ENCODE measurements around the gene POLR2E. TPM values are rescaled to one million over a fixed set of nuclear protein-coding genes. Genes with fewer than 3 reads are reported as not detected.

POLR2E gene
- total and polyA plus RNA-seq, 2 of the 13 experiments (the other 11 are each of a cell fraction or from before 2014, with no cell fraction given): 140 to 272 TPM

DNA sequence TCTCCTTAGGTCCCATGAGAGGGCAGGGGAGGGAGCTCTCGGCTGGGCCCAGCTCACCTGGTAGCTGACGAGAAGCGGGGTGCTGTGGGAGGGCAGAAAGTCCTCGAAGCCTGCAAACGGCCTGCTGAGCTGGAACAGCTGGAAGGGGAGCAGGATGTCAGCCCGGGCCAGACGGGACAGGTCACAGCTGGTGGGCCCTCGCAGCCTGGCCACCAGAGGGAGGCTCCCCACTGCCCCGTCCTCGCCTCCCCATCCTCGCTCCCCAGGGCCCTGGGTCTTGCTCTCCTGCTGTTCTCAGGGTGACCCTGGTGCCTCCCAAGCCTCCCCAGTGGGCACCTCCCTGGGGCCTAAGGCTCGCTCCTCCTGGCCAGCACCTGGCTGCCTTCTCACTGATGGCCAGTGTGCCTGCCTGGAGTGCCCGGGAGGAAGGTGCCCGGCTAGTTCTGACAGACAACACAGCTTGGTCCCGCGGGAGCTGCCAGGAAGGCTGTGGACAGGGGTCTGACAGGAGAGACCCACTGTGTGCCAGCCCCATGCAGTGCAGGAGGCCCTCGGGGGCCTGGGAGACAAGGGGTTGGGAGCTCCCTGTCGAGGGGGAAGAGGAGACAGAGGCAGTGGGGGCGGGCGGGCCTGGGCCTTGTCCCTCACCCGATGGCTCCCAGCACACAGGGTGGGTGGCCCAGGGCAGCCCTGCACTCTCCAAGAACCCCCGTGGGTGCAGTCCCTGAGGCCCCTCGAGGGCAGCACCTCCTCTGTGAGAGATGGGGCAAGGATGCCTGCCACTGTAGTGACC is 28.9 kb upstream of the POLR2E start:
- in situ Hi-C loops (cut with HindIII; ENCODE audit: extremely low pct_ligation_motif_present, low pct_unique_long_range_greater_than_20kb): no loop called here
- no peak overlapping the region for H2AFZ ChIP-seq (ENCODE audit: low read length)
- POLR2A ChIA-PET: interaction anchor here (0.8 kb wide), 1 partner anchor 117 kb away, joined by 3 read pairs; no protein-coding TSS in a partner anchor

More for the DNA sequence above, 28.9 kb upstream of the POLR2E start:
- Histone ChIP-seq H4K20me1 (ENCODE audit: insufficient read depth, low read length) (no peaks in the 10 kb centered on the region), H3K79me2 (ENCODE audit: insufficient read depth, low read length) (no peaks in the 10 kb centered on the region), H3K27me3 (ENCODE audit: control insufficient read depth in 1 of 2, insufficient read depth in 2 of 2, low read length in 2 of 2) (no peaks in the 10 kb centered on the region), H3K36me3 (replicated peaks in 1 of 2; ENCODE audit: control insufficient read depth in 1 of 2, insufficient read depth in 2 of 2, low read length in 2 of 2) (peaks cover 21 to 43% of the 10 kb centered on the region in 2 experiments; a peak in 4 of 5 replicates), H3K4me2 (ENCODE audit: low read depth, low read length) (no peak overlapping the region), H3K27ac (ENCODE audit: extremely low read length, insufficient read depth, low read length) (no peak overlapping the region), H3K4me1 (ENCODE audit: insufficient read depth, low read length) (peaks cover 4% of the 10 kb centered on the region; the same call in 1 of the 2 replicates), H3K9ac (ENCODE audit: insufficient read depth, low read depth, low read length) (no peak overlapping the region), H3K4me3 (replicated peaks in 1 of 3; ENCODE audit: insufficient read depth in 1 of 3, low read depth in 2 of 3, low read length in 3 of 3) (no peak overlapping the region), H3K9me3 (ENCODE audit: low read length) (no peaks in the 10 kb centered on the region)
- WGBS (ENCODE audit: low lambda C conversion rate): 97% methylated on average over 15 of the region's 23 CpGs
- intact Hi-C loops (cut with micrococcal nuclease; ENCODE audit: unreplicated experiment): no loop called here
- BruUV-seq (replicated peaks): no TSS peak
- DNase-seq (ENCODE audit: low spot score): no peak
- TF ChIP-seq ZNF841 (CRISPR knock-in tag; IDR thresholded peaks at IDR 0.05; ENCODE audit: borderline replicate concordance) (no peak), CHCHD3 (CRISPR knock-in tag; IDR thresholded peaks at IDR 0.05) (no peak), MED1 (CRISPR knock-in tag; IDR thresholded peaks at IDR 0.05) (no peak), MYNN (CRISPR knock-in tag; IDR thresholded peaks at IDR 0.05; ENCODE audit: low read depth) (no peak), MYC (CRISPR knock-in tag; IDR thresholded peaks at IDR 0.05; ENCODE audit: borderline replicate concordance) (no peak), POLR2G (IDR thresholded peaks at IDR 0.05; ENCODE audit: low read depth, low read length) (no peak), ZNF572 (CRISPR knock-in tag; IDR thresholded peaks at IDR 0.05) (no peak), TEAD2 (CRISPR knock-in tag; IDR thresholded peaks at IDR 0.05) (no peak), ZNF747 (CRISPR knock-in tag; IDR thresholded peaks at IDR 0.05; ENCODE audit: borderline replicate concordance) (no peak), ZNF160 (CRISPR knock-in tag; IDR thresholded peaks at IDR 0.05) (no peak), SUZ12 (IDR thresholded peaks at IDR 0.05; ENCODE audit: low read depth, low read length) (no peak), NFE2L1 (CRISPR knock-in tag; IDR thresholded peaks at IDR 0.05; ENCODE audit: borderline replicate concordance) (no peak)
- TF ChIP-seq, protein P1, sequence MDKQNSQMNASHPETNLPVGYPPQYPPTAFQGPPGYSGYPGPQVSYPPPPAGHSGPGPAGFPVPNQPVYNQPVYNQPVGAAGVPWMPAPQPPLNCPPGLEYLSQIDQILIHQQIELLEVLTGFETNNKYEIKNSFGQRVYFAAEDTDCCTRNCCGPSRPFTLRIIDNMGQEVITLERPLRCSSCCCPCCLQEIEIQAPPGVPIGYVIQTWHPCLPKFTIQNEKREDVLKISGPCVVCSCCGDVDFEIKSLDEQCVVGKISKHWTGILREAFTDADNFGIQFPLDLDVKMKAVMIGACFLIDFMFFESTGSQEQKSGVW (CRISPR knock-in tag; IDR thresholded peaks at IDR 0.05; ENCODE audit: borderline replicate concordance): no peak
- TF ChIP-seq, protein P2, sequence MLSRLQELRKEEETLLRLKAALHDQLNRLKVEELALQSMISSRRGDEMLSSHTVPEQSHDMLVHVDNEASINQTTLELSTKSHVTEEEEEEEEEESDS (CRISPR knock-in tag; IDR thresholded peaks at IDR 0.05; ENCODE audit: borderline replicate concordance): no peak
- CTCF ChIA-PET (ENCODE audit: low intra/inter-chr PET ratio, low total read pairs): no interaction called here
- no peak for FAIRE-seq
- ATAC-seq: no peak
